Hematopoietic multipotent progenitor cell treated with erythropoietin and hydrocortisone succinate and interleukin-3 and kit ligand, for 17 days (in vitro differentiated cells): ENCODE measurements around the gene MAPK8IP1.

ENCODE experiments used
- DNase-seq: peaks from one replicate; pipeline ENCODE4 v3.0.0-alpha.2; 2015; ENCODE audit warnings: low spot score

The MAPK8IP1 gene

DNA sequence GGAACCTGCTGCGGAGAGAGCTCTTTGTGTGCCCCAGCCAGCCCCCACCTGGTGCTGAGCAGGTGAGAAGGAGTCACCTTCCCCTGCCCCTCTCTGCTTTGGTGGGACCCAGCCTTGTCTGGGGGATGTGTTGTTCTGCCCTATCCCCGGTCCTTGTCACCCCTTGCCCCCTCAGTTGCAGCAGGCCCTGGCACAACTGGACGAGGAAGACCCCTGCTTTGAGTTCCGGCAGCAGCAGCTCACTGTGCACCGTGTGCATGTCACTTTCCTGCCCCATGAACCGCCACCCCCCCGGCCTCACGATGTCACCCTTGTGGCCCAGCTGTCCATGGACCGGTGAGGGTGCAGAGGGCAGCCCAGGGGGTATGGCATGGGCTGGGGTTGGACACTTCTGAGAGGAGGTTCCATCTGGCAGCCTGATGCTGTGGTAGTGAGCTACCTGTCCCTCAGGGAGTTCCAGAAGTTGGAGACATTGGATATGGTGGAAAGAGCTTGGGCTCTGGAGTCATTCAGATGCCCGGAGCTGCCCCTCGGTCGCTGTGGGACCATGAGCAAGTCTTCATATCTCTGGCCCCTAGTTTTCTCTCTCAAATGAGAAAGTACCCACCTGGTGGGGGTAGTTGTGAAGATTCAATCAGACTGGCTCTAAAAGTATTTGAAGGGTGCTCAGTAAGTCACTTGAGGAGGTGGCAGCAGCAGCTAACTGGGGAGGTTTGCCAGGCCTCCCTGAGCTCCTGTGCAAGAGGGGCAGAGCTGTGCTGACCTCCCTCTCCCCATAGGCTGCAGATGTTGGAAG lies 41.3 kb downstream of the MAPK8IP1 start:
- DNase-seq = no peak

DNA sequence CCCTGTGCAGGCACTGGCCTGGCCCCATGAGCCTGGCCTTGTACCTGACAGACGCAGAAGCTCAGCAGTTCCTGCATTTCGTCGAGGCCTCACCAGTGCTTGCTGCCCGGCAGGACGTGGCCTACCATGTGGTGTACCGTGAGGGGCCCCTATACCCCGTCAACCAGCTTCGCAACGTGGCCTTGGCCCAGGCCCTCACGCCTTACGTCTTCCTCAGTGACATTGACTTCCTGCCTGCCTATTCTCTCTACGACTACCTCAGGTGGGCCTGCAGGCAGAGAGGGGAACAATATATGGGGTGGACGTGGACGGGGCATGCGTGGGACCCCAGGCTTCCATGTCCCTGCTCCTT lies 41.9 kb downstream of the MAPK8IP1 start:
- no peak for DNase-seq

DNA sequence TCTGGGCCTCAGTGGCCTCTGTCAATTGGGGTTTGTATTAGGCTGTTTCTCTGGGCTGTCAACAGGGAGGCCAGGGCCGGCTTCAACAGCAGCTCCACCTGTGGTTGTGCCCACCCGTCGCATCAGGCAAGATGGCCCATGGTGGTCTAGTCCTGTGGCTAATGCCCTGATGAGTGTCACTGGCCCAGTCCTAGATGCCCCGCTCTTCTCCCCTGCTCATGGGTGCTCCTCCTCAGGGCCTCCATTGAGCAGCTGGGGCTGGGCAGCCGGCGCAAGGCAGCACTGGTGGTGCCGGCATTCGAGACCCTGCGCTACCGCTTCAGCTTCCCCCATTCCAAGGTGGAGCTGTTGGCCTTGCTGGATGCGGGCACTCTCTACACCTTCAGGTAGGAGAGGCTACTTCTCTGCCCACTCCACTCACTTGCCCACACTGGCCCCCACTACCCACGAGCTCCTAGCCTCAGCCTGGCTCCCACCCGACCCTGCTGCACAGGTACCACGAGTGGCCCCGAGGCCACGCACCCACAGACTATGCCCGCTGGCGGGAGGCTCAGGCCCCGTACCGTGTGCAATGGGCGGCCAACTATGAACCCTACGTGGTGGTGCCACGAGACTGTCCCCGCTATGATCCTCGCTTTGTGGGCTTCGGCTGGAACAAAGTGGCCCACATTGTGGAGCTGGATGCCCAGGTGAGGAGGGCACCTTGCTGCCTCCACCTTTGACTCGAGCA lies 42.4 kb downstream of the MAPK8IP1 start:
- DNase-seq = no peak

DNA sequence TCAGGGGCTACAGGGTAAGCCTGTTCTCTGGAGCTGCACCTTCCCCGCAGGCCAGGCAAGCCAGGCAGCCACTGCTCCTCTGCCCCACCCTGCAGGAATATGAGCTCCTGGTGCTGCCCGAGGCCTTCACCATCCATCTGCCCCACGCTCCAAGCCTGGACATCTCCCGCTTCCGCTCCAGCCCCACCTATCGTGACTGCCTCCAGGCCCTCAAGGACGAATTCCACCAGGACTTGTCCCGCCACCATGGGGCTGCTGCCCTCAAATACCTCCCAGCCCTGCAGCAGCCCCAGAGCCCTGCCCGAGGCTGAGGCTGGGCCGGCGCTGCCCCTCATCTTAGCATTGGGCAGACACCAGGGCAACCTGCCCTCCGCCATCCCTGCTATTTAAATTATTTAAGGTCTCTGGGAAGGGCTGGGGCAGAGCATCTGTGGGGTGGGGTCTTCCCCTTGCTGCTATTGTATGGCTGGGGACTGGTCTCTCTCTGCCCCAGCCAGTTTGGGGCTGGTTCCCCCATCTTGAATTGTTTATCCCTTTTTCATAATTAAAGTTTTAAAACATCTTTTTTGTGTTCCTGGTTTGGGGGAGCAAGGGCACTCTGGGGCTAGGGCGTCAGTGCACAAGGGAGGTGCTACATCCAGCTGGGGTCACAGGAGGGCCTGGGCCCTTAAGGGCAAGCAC lies 43.2 kb downstream of the MAPK8IP1 start:
- no peak for DNase-seq

DNA sequence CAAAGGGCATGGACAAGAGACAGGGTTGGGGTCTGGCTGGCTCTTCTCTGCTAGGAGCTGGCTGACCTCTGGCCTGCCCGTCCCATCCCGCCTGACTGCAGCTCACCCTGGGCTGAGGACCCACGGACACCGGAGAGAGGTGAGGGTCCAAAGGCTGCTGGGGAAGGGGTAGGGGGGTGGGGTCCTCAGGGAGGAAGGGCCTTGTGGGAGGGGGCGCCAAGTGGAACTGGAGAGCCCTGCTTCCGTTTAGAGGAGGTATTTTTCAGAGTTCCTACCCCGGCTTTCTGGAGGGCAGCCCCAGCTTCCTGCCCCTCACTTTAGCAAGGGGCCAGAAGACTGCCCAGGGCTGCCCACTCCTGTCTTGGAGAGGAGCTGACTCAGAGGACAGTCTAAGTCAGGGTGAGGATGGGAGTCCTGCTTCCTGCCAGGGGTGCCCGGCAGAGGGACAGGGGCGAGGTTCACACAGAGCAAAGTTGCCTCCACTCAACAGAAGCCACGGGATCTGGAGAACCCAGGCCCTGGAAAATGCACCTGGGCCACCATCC lies 44.1 kb downstream of the MAPK8IP1 start:
- no peak for DNase-seq

DNA sequence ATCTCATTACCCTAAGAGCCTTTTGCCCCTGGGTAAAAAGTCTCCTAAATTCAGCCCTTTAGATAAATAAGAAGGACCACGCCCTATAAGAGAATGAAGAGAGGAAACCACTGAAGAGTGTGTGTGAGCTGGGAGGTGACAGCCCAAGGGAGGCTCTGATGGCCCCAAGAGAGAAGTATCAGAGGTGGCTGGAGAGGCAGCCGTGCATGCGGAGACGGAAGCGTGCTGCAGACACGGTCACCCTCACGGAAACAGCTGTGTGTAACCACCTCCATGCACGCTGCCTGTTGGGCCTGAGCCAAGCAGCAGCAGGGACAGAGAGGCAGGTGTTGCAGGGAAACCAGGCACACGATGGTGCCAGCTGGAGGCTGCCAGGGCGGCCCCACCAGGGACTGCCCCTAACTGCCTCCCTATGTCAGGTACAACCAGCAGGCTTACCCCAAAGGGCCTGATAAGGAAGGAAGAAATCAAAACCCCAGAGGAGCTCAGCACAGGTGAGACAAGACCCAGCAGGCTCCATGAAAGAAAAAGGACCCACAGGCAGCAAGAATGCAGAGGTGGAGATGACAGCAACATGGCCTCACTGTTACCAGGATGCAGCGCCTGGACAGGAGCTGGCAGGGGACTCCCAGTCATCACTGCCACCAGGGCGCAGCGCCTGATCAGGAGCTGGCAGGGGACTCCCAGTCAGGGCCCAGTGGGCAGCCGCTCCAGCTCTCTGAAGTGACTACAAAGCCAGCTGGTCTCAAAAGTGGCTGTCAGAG lies 44.8 kb downstream of the MAPK8IP1 start:
- DNase-seq = no peak

DNA sequence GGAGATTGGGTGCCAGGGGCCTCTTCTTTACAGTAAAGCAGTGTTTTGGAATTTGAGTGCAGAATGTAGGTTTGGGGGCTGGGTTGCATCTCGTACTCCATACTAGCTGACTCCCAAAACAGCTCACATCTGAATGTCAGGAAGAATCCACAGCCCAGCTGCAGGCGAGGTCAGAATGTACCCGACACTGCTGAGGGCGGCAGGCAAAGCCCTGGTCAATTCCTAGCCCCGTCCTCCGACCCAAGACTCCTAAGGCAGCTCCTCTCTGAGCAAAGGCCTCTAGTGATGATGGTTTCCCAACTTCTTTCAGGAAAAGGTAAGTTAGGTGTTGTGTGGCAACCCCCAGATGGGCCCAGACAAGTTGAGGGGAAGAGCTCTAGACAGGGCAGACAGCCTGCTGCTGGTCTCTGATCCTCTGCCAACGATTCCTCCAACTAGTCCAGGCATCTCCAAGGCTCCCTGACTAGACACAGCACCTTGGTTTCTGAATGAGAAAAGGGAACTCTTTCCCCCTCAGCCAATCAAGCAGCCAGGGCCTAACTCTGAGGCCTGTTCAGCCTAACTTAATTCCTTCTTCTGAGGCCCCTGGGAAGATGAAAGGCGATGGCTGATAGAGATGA lies 45.6 kb downstream of the MAPK8IP1 start:
- no peak for DNase-seq

DNA sequence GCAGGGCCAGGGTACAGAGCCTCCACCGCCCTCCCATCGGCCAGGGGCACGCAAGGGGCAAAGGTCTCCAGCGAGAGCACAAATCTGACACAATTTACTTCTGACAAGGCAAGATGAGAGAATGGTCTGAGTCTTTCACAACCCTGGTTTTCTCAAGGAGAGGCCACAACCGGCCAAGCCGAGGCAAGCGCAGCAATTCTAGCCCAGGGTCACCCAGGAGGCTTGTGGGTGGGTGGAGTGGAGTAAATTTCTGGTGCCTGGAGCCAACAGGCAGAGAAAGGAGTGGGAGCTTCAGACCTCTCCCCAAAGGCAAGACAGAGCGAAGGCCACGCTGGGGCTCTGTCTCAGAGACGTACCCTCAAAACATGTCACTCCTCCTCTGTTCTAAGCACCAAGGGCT lies 46.3 kb downstream of the MAPK8IP1 start:
- DNase-seq = no peak

DNA sequence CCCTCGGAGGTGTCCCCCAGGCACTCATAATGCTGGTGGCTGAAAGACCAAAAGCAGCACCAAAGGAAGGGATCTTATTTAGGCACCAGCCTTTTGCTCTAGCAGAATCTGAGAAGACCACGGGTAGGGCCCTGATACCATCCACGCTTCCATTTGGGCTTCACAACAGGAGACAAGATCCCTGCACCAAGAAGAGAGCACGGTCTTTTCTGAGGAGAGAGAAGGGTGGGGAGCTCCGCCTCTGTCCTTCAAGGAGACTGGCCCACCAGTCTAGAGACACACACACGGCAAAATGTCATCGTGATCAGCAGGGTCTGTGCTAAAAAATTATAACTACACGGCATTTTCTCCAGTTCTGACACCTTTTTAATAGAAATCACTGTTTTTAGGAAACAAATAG lies 46.8 kb downstream of the MAPK8IP1 start:
- no peak for DNase-seq

DNA sequence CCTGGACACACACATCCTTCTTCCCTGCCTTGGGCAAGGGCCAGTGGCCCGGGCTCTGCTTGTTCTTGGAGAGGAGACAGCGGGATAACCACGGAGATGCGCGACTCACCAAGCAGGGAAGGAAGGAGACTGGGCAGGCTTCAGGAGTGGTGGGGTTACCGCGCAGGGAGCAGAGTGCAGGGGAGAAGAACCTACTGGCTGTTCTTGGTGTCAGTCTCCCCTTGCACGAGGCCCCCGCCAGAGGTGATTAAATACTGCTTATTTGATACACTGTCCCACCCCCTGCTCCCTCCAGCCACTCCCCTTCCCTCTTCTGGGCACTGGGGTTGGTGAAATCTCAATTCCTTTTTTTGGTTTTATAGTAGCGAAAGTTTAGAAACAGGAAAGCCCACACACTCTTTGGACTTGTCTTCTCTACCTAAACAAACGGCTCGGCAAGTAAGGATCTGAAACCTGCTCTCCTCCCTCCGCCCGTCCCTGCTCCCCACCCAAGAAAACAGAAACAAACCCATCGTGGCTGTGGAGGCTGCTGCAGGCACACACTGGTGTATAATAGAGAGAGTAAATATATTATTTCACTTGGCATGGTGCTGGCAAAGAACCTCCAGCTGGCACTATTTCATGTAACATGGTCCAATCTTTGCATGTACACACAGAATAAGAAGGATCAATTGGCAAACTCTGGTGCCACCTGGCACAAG lies 47.8 kb downstream of the MAPK8IP1 start:
- no peak for DNase-seq

DNA sequence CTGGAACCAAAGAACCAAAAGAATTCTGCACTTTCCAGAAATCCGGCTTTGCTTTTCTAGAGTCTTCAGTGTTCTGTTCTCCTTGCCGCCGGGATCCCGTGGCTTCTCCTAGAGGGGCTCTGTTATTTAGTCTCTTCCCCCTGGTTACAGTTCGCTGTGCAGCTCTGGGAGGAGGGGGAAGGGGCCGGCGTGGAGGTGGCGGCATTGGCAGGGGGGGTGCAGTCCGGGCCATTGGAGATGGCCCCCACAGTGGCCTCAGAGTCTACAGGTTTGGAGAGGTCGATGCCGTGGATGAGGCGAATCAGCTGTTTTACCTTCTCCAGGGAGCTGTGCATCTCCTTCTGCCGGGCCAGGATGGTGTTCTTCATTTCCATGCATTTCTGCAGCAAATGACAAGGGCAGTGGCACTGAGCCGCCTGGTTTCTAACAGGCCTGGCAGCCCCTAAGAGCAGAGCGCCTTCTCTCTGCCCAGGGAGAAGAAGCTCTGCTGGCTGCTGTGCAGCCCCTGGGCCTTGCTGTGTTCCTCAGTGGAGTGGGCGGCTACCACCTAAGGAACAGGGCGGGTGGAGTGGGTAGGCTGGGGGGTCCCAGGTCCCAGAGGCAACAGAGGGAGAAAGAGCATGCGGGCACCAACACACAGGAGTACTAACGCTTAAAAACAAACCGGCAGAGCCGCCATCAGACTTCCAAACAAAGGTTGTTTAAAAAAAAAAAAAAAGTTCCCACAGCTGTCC lies 48.6 kb downstream of the MAPK8IP1 start:
- no peak for DNase-seq

DNA sequence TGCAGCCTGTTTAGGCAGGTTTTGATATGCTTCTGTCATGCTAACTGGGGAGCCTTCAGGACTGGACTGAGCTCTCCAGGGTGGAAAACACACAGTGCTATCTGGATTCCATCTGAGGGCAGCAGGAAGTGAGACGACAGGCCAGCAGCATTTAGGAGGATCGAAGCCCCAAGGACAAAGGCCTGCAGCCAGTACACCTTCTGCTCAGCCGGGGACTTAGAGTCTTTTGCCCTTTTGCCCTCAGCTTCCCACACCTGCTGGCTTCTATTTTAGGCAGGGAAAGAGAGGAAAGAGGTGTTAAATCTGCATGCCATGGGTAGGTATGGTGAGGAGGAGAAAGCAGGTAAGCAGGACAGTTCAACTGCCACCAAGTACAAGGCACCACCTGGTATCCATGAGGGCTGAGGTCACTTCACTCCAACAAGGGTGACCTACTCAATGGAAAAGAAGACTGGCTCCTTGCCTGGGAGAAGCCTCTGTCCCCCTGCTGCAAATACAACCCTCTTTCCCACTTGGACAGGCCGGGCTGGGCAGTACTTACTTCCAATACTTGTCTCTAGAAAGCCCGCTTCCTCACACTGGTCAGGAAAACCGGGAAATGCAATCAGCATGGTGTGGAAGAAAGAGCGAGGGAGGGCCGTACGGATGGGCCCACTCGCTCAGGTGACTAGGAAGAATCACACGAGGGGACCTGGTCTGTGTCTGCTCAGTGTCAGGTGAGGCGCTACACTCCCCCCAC lies 49.3 kb downstream of the MAPK8IP1 start:
- DNase-seq = no peak

DNA sequence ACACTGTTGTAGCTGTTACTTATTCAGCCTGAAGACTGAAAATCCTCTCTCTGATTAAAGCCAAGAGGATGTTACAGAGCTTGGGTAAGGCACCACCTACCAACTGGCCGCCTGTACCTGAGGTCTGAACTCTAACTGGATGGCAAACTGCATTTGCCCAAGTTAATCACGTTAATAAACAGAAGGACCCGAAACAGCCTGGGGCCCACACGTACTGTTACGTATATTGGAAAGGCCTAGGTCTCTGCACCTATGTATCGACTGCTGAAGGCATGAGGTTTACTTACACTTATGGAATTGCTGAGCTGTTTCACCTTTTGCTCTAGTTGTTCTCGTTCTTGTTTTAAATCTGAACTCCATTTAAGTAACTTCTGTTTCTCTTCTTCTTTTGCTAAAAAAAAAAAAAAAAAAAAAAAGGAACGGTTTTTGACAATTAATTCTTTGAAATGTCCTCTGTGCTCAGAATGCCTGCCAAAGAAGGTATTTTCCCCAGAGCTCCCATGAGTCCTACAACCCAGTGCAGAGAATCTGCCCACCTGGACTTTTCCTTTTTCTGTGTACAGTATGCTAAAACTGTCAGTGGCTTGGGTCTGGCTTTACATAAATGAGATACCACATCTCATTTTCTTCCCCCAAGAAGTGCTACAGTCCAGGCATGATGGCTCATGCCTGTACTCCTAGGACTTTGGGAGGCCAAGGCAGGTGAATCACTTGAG lies 50.1 kb downstream of the MAPK8IP1 start:
- DNase-seq = no peak

DNA sequence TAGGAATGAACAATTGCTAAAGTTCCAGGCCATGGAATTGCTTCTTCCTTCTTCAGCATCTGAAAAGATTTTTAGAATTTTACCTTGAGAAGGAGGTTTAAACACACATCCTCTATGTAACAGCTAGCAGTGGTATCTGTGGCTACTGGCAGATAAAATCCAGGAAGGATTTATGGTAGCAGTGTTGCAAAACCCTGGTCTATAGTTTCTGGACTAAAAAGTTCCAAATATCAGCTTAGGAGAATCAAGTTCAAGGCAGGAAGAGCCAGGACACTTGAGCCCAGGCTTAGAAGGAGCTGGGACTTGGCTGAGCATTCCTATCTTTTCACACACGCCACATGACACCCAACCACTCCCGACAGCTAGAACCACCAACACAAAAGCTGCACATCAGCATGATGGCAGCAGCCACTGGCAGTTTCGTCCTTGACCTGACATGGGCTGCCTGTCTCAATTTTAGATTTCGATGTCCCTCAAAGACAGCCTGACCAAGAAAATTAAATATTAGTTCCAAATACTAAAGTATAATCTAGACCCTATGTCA lies 51.1 kb downstream of the MAPK8IP1 start:
- DNase-seq = no peak

DNA sequence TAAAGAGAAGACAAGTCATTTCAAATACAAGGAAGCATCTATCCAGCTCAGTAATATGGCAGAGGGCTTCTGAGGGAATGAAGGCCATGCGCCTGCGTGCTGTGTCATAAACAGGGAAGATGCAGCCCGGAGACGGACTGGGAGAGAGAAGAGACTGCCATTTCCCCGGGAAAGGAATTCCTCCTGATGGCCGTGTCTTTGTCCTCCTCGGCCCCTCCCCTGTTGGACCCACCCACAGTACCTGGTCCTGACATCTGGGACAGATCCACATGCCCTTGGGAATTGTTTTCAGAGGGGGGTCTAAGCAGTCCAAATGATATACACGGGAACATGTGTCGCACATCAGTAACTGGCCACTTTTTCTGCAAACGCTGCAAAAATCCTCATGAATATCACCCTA lies 52.5 kb downstream of the MAPK8IP1 start:
- DNase-seq = no peak

DNA sequence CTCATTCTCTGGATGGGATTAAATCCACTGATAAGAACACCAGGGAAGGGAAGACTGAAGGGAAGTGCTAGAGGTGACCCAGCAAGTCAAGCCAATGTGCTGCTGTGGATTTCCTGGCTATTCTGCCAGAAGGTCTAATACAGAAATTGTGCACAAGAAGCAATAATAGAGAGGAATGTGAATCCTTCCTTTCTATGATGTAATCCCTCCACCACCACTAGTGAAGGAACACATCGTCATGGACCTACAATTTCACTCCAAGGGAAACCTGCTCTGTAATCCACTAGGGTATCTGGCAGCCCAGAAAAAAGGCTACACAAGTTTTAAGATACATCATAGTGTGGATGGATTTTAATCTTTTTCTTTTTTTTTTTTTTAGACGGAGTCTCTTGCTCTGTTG lies 54.4 kb downstream of the MAPK8IP1 start:
- no peak for DNase-seq

DNA sequence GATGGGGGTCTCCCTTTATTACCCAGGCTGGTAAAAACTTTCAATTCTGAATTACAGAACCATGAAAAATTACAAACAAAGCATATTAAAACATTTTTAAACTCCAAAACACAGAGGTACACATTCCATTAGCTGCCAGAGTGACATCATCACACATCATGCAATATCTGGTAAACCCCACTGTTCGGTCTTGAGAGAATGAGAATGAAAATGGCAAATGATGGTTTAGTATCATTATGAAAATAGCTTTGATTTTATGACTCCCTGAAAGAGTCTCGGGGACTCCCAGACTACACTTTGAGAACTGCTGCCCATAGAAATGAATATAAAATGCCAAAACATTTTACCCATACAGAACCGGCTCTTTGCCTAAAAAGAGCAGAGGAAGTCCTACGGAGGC lies 55.8 kb downstream of the MAPK8IP1 start:
- DNase-seq = no peak

DNA sequence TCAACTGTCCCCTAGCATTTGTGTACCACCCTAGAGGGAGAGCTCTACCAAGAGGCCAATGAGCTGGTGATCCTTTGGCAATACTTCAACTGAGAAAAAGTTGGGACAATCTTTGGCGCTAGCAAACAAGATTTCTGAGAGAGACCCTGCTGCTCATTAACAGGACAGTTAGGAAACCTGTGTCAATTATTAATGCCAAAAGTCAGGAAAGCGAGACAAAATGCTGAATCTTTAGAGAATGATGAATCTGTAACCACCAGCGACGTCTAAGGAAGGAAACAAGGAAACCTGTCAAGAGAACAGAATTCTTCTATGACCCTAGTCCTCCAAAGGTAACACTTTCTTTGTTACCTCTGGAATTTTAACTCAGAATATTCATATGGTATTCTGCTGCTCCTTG lies 56.9 kb downstream of the MAPK8IP1 start:
- DNase-seq = no peak
